ES-I3 (cell line): Measurements from ENCODE around the gene SYNPO2.

Experiments
- H3K36me3 ChIP-seq: 2 replicates; pipeline ENCODE4 v1.6.1; 2013; ENCODE audit warnings: mild to moderate bottlenecking, low read length, control low read depth, moderate library complexity; ENCODE audit not compliant: insufficient read depth
- H3K4me1 ChIP-seq: 2 replicates; pipeline ENCODE4 v1.6.1; 2013; ENCODE audit warnings: mild to moderate bottlenecking, control low read depth, low read length; ENCODE audit not compliant: insufficient read depth
- H3K9ac ChIP-seq: 2 replicates; pipeline ENCODE4 v1.6.1; 2013; ENCODE audit warnings: low read depth, mild to moderate bottlenecking, low read length, moderate library complexity
- H3K9me3 ChIP-seq: 2 replicates; pipeline ENCODE4 v1.6.1; 2013; ENCODE audit warnings: mild to moderate bottlenecking, low read length, moderate library complexity; ENCODE audit not compliant: control insufficient read depth, insufficient read depth

The SYNPO2 gene

GRCh38 chr4:118898684-118899138, 10.1 kb downstream of the SYNPO2 start:
- H3K4me1 ChIP-seq = no peaks in the 10 kb centered on the region
- H3K36me3 ChIP-seq = no peaks in the 10 kb centered on the region
- no peaks in the 10 kb centered on the region for H3K9me3 ChIP-seq
- H3K9ac ChIP-seq = no peak overlapping the region

GRCh38 chr4:118904418-118904817, 15.8 kb downstream of the SYNPO2 start:
- no peaks in the 10 kb centered on the region for H3K9me3 ChIP-seq
- H3K36me3 ChIP-seq = no peaks in the 10 kb centered on the region
- no peak overlapping the region for H3K9ac ChIP-seq
- no peaks in the 10 kb centered on the region for H3K4me1 ChIP-seq

- Histone ChIP-seq H3K9me3 (no peaks in the 10 kb centered on the region), H3K4me1 (no peaks in the 10 kb centered on the region), H3K9ac (no peak overlapping the region), H3K36me3 (no peaks in the 10 kb centered on the region)
Measured at GRCh38 chr4:118904935-118905334, 16.3 kb downstream of the SYNPO2 start.

GRCh38 chr4:118905566-118905965, 16.9 kb downstream of the SYNPO2 start:
- no peaks in the 10 kb centered on the region for H3K9me3 ChIP-seq
- no peak overlapping the region for H3K9ac ChIP-seq
- no peaks in the 10 kb centered on the region for H3K4me1 ChIP-seq
- no peaks in the 10 kb centered on the region for H3K36me3 ChIP-seq

- Histone ChIP-seq H3K36me3 (no peaks in the 10 kb centered on the region), H3K9me3 (no peaks in the 10 kb centered on the region), H3K4me1 (no peaks in the 10 kb centered on the region), H3K9ac (no peak overlapping the region)
Measured at GRCh38 chr4:118909173-118909956, 20.7 kb downstream of the SYNPO2 start.

GRCh38 chr4:118910221-118910620, 21.6 kb downstream of the SYNPO2 start:
- no peaks in the 10 kb centered on the region for H3K36me3 ChIP-seq
- H3K9me3 ChIP-seq = no peaks in the 10 kb centered on the region
- H3K9ac ChIP-seq = no peak overlapping the region
- H3K4me1 ChIP-seq = no peaks in the 10 kb centered on the region

GRCh38 chr4:118911238-118911703, 22.6 kb downstream of the SYNPO2 start:
- no peaks in the 10 kb centered on the region for H3K36me3 ChIP-seq
- no peaks in the 10 kb centered on the region for H3K9me3 ChIP-seq
- no peaks in the 10 kb centered on the region for H3K4me1 ChIP-seq
- no peak overlapping the region for H3K9ac ChIP-seq

- Histone ChIP-seq H3K9me3 (no peaks in the 10 kb centered on the region), H3K36me3 (no peaks in the 10 kb centered on the region), H3K9ac (no peak overlapping the region), H3K4me1 (no peaks in the 10 kb centered on the region; the same call in 1 of the 2 replicates)
Measured at GRCh38 chr4:118915468-118915867, 26.8 kb downstream of the SYNPO2 start.

GRCh38 chr4:118916691-118917289, 28.1 kb downstream of the SYNPO2 start:
- no peak overlapping the region for H3K9ac ChIP-seq
- H3K4me1 ChIP-seq = no peaks in the 10 kb centered on the region; the same call in 1 of the 2 replicates
- H3K9me3 ChIP-seq = no peaks in the 10 kb centered on the region
- H3K36me3 ChIP-seq = no peaks in the 10 kb centered on the region

GRCh38 chr4:118917582-118917981, 28.9 kb downstream of the SYNPO2 start:
- H3K9ac ChIP-seq = no peak overlapping the region
- no peaks in the 10 kb centered on the region for H3K36me3 ChIP-seq
- no peaks in the 10 kb centered on the region for H3K9me3 ChIP-seq
- no peaks in the 10 kb centered on the region; the same call in 1 of the 2 replicates for H3K4me1 ChIP-seq

GRCh38 chr4:118918388-118918787, 29.7 kb downstream of the SYNPO2 start:
- Histone ChIP-seq H3K36me3 (no peaks in the 10 kb centered on the region), H3K4me1 (no peaks in the 10 kb centered on the region; the same call in 1 of the 2 replicates), H3K9me3 (no peaks in the 10 kb centered on the region), H3K9ac (no peak overlapping the region)

- Histone ChIP-seq H3K9ac (no peak overlapping the region), H3K9me3 (no peaks in the 10 kb centered on the region), H3K4me1 (no peaks in the 10 kb centered on the region; the same call in 1 of the 2 replicates), H3K36me3 (no peaks in the 10 kb centered on the region)
Measured at GRCh38 chr4:118920247-118920646, 31.6 kb downstream of the SYNPO2 start.

- Histone ChIP-seq H3K9me3 (no peaks in the 10 kb centered on the region), H3K9ac (no peak overlapping the region), H3K4me1 (no peaks in the 10 kb centered on the region; the same call in 1 of the 2 replicates), H3K36me3 (no peaks in the 10 kb centered on the region)
Measured at GRCh38 chr4:118921786-118922185, 33.1 kb downstream of the SYNPO2 start.

GRCh38 chr4:118923891-118924290, 35.2 kb downstream of the SYNPO2 start:
- Histone ChIP-seq H3K9me3 (no peaks in the 10 kb centered on the region), H3K4me1 (no peaks in the 10 kb centered on the region; the same call in 1 of the 2 replicates), H3K36me3 (no peaks in the 10 kb centered on the region), H3K9ac (no peak overlapping the region)

GRCh38 chr4:118927974-118928373, 39.3 kb downstream of the SYNPO2 start:
- Histone ChIP-seq H3K9me3 (no peaks in the 10 kb centered on the region), H3K4me1 (no peaks in the 10 kb centered on the region), H3K9ac (no peak overlapping the region), H3K36me3 (no peaks in the 10 kb centered on the region)
